ENCODE measurements around the gene TTLL13. TPM values are rescaled to one million over a fixed set of nuclear protein-coding genes. Genes with fewer than 3 reads are reported as not detected.

Gene TTLL13, protein sequence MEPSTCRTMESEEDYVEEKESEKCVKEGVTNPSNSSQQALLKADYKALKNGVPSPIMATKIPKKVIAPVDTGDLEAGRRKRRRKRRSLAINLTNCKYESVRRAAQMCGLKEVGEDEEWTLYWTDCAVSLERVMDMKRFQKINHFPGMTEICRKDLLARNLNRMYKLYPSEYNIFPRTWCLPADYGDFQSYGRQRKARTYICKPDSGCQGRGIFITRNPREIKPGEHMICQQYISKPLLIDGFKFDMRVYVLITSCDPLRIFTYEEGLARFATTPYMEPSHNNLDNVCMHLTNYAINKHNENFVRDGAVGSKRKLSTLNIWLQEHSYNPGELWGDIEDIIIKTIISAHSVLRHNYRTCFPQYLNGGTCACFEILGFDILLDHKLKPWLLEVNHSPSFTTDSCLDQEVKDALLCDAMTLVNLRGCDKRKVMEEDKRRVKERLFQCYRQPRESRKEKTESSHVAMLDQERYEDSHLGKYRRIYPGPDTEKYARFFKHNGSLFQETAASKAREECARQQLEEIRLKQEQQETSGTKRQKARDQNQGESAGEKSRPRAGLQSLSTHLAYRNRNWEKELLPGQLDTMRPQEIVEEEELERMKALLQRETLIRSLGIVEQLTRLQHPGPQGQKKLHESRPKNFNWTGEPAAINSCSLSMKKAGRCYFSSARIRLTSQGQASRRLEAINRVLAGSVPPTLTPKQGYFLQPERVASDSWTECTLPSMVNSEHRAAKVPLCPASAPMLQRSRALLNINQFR
- total RNA-seq = 0.19 TPM
- long read RNA-seq = 0 reads

DNA sequence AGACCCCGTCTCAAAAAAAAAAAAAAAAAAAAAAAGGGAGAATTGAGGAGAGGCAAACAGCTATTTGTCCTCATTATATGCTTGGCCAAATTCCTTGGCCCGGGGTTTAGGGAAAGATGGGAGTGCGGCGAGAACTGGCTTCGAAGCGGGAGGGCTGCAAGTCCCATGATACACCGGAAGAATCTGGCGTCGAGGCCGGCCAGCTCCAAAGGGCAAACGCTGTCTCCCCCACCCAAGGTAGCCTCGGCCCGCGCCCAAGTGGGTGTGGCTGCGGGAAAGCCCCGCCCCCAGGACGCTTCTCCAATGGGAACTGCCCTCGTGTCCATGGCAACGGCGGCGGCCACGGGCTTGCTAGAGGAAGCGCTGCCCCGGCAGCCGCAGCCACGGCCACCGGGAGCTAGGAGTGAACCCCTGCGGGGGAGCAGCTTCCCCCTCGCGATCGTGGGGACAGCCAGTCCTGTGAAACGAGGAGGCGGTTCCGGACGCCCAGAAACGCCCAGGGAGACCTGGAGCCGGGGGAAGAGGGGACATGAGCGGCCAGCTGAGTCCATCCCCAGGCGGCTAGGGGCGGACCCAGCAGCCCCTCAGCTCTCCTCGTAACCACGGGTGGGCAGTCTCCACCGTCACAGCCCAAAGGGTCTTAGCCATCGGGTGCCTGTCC is at the start of gene TTLL13:
Gene TTLL13, plus strand, starts transcription at position 354 of the 661 bp plus-strand sequence. CDS start 1,075 bp downstream, outside the sequence.
- H3K27ac ChIP-seq (replicated peaks) = peak within 1 kb of the TSS; percentile 87
- H3K4me1 ChIP-seq = peaks cover 24% of the 10 kb centered on the region
- no peaks in the 10 kb centered on the region for H3K9me3 ChIP-seq (replicated peaks)
- intact Hi-C loops (cut with micrococcal nuclease) = no loop called here
- TF ChIP-seq, protein P1, sequence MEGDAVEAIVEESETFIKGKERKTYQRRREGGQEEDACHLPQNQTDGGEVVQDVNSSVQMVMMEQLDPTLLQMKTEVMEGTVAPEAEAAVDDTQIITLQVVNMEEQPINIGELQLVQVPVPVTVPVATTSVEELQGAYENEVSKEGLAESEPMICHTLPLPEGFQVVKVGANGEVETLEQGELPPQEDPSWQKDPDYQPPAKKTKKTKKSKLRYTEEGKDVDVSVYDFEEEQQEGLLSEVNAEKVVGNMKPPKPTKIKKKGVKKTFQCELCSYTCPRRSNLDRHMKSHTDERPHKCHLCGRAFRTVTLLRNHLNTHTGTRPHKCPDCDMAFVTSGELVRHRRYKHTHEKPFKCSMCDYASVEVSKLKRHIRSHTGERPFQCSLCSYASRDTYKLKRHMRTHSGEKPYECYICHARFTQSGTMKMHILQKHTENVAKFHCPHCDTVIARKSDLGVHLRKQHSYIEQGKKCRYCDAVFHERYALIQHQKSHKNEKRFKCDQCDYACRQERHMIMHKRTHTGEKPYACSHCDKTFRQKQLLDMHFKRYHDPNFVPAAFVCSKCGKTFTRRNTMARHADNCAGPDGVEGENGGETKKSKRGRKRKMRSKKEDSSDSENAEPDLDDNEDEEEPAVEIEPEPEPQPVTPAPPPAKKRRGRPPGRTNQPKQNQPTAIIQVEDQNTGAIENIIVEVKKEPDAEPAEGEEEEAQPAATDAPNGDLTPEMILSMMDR (IDR thresholded peaks at IDR 0.05; ENCODE audit: borderline replicate concordance) = peak; percentile 23
- H3K27me3 ChIP-seq (ENCODE audit: low read depth) = no peaks in the 10 kb centered on the region
- peak; percentile 95 for DNase-seq
- H3K36me3 ChIP-seq = no peaks in the 10 kb centered on the region
- peak within 1 kb of the TSS; percentile 72 for H3K4me3 ChIP-seq

DNA sequence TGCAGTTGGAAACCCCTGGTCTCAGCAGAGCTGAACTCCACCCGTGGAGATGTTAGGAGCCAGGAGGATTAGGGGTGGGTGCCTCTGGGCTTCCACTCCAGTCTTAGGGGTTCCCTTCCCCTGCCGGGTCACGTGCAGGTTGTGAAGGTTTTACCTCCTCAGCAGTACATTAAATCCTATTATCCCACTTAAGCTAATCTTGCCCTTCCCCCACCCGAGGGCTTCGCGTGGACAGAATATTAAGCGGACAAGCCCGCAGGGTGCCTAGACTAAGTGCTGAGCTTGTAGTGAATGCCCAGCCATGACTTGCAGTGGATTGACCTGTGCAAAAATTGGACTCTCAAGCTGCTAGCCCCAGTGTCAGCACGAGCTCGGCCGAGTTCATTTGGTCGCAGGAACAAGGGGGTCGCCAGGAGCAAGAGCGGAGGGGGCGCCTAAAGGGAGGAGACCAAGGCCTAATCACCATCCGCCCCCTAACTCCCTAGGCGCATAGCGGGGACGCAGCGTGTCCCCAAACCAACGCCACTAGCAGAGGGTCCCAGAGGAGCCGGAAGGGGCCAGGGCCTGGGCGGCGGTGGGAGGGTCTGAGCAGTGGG is 48.7 kb upstream of the TTLL13 start:
- H3K27me3 ChIP-seq (ENCODE audit: low read depth) = no peaks in the 10 kb centered on the region
- no peak for DNase-seq
- H3K27ac ChIP-seq (replicated peaks) = peak overlapping the region; percentile 69

DNA sequence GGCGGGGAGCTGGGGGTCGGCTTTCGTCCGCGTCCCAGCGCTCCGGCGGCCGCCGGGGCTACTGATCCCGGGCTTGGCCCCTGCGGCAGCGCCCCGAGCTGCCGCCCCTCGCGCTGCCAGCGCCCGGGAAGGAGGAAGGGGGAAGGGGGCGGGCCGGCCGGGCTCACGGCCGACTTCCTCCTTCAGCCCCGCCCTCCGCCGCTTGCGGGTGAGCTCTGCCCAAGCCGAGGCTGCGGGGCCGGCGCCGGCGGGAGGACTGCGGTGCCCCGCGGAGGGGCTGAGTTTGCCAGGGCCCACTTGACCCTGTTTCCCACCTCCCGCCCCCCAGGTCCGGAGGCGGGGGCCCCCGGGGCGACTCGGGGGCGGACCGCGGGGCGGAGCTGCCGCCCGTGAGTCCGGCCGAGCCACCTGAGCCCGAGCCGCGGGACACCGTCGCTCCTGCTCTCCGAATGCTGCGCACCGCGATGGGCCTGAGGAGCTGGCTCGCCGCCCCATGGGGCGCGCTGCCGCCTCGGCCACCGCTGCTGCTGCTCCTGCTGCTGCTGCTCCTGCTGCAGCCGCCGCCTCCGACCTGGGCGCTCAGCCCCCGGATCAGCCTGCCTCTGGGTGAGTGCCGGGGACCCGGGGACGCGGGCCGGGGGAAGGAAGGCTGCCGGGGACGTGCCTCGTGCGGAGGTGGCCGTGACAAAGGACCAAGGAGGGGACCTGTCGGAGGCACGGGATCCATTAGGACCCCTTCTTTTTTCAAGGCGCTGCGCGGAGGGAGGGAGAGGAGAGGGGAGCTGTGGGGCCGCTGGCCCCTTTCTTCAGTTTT is 48.0 kb upstream of the TTLL13 start, which contains the start of gene SEMA4B:
Gene SEMA4B, plus strand, starts transcription at position 201 of the 814 bp plus-strand sequence. Its CDS starts 249 bp downstream, at position 450.
- peaks cover 69% of the 10 kb centered on the region for H3K4me1 ChIP-seq
- DNase-seq = peak; percentile 76

More for the DNA sequence above, 48.7 kb upstream of the TTLL13 start:
- Histone ChIP-seq H3K4me3 (peak overlapping the region; percentile 91), H3K36me3 (no peaks in the 10 kb centered on the region), H3K9me3 (replicated peaks) (no peaks in the 10 kb centered on the region), H3K4me1 (peaks cover 62% of the 10 kb centered on the region)
- TF ChIP-seq, protein P1 (IDR thresholded peaks at IDR 0.05; ENCODE audit: borderline replicate concordance) = no peak
- intact Hi-C loops (cut with micrococcal nuclease) = no loop called here

DNA sequence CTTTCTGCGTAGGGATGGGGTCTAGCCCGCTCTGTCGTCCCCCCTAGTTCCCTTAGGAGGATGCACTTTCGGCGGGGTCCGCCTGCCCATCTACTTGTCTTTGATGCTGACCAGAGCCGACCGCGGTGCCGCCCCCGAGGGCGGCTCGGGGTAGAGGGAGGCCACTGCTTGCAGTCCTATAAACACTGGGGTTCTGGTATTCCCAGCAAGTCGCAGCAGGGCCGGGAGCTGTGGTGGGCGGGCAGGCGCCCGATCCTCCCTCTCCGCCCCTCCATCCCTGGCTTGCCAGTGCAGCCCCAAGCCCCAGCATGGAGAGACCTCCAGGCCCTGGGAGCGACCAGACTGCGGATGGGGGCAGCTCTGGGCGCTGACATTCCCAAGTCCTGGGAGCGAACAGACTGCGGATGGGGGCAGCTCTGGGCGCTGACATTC is 47.4 kb upstream of the TTLL13 start:
- TF ChIP-seq, protein P1 (IDR thresholded peaks at IDR 0.05; ENCODE audit: borderline replicate concordance) = no peak
- H3K36me3 ChIP-seq = no peaks in the 10 kb centered on the region
- intact Hi-C loops (cut with micrococcal nuclease) = no loop called here
- H3K27ac ChIP-seq (replicated peaks) = peak overlapping the region; percentile 69
- peak overlapping the region; percentile 91 for H3K4me3 ChIP-seq
- no peaks in the 10 kb centered on the region for H3K9me3 ChIP-seq (replicated peaks)
- DNase-seq = no peak
- H3K4me1 ChIP-seq = peaks cover 75% of the 10 kb centered on the region
- H3K27me3 ChIP-seq (ENCODE audit: low read depth) = no peaks in the 10 kb centered on the region

More for the DNA sequence above, 48.0 kb upstream of the TTLL13 start, which contains the start of gene SEMA4B:
- Histone ChIP-seq H3K27ac (replicated peaks) (peak within 1 kb of the TSS; percentile 69), H3K36me3 (no peaks in the 10 kb centered on the region), H3K9me3 (replicated peaks) (no peaks in the 10 kb centered on the region), H3K4me3 (peak within 1 kb of the TSS; percentile 91), H3K27me3 (ENCODE audit: low read depth) (no peaks in the 10 kb centered on the region)
- intact Hi-C loops (cut with micrococcal nuclease) = no loop called here
- TF ChIP-seq, protein P1 (IDR thresholded peaks at IDR 0.05; ENCODE audit: borderline replicate concordance) = peak; percentile 12
